ENCODE measurements around the gene RTP5.
"Not testable (repeated sequence)": the region's sequence is repeated elsewhere in the genome, so short reads cannot be mapped to it uniquely, and the experiment has no call there.

RTP5 gene

DNA sequence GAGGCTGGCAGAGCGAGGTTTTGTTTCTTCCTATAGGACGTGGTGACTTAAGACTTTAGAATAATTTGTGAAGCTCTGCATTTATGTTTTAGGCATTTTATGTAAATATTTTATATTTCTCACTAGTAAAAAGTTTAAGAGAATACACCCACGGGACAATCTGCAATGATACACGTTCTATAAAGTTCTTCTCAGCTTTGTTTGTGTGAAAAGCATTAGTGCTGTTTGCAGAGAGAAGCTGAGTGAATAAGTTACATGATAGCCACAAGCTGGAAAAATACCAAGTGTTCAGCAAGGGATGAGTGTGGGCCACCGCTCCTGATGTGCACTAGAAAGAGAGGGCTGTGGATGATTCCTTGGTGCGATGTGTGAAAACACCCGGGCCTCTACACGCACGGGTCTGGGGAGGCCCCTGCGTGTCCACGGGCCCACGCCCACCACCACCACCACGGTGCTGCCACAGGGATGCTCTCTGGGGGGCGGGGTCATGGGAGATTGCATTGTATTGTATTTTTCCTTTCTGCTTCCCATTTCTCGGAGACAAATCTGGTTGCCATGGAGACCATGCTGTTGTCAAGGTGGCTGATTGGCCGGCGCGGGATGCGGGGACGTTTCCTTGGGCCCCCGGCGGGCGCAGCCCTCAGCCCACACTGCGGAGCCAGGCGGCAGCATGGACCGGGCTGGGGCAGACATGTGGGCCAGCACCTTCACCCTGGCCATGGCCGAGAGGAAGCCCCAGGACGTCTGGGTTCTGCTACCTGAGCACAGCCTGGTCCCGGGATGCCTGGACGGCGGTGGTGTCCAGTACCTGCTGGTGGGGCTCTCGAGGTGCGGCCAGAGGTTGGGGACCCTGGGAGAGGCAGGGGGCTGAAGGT, at the start of gene RTP5:
Gene RTP5, plus strand, starts transcription at position 643 of the 875 bp plus-strand sequence. Its CDS starts 28 bp downstream, at position 671.
- peak in 24 of 56 donors; percentile 19 to 80 (median 47) for DNase-seq

DNA sequence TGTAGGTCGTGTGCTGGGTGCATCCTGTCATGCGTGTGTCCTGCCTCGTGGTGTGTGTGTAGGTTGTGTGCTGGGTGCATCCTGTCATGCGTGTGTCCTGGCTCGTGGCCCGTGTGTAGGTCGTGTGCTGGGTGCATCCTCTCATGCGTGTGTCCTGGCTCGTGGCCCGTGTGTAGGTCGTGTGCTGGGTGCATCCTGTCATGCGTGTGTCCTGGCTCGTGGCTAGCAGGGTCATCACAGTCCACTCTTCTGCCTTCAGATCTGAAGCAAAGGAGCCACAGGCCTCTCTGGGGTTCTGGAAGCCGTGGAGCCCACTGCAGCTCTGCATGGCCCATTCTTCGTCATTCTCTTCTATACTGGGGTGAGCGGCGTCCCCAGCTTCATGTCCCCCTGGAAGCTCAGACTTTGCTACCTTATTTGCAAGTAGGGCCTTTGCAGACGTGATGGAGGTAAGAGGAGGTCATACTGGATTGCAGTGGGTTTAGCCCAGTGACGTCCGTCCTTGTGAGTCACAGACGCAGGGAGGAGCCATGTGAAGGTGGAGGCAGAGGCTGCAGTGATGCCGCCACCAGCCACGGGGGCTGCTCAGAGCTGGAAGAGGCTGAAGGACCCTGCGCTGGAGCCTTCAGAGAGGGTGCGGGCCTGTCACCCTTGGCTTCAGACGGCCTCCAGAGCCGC, 49.4 kb upstream of the RTP5 start:
- DNase-seq: not testable (repeated sequence)

GRCh38 chr2:241820625-241821384, 48.7 kb upstream of the RTP5 start:
- DNase-seq: no peak

- no peak for DNase-seq
These were observed 47.9 kb upstream of the RTP5 start for GRCh38 chr2:241821460-241822263.

- no peak for DNase-seq
These were observed 47.3 kb upstream of the RTP5 start for GRCh38 chr2:241822264-241822623.

DNA sequence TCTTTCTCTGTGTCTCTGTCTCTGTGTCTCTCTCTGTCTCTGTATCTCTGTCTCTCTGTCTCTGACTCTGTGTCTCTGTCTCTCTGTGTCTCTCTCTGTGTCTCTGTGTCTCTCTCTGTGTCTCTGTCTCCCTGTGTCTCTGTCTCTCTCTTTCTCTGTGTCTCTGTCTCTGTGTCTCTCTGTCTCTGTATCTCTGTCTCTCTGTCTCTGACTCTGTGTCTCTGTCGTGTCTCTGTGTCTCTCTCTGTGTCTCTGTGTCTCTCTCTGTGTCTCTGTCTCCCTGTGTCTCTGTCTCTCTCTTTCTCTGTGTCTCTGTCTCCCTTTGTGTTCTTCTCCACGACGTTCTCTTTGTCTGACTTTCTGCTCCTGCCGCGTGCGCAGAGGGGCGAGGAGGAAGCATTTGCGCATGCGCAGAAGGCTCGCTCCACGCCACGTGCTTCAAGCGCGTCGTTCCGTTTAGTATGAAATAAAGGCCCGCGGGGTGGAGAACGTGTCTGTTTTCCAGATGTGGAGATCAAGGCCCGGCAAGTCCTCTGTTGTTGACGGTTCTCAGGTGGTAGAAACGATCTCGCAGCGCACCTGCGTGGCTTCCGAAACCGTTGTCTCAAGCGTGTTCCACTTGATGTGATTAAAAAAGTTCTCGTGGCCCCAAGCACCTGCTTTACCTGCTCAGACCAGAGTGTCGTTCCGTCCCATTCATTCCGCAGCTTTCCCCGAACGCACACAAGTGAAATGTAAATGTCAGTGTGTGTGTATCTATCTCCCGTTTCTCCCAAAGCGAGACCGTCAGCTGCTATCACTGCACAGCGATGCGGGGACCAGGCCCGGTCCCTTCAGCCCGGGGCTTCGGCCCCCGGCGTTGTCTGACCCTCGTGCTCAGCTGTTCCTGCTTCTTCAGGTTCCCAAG, 45.7 kb upstream of the RTP5 start:
- DNase-seq: not testable (repeated sequence)

GRCh38 chr2:241827394-241827793, 42.1 kb upstream of the RTP5 start:
- DNase-seq: no peak

- DNase-seq: no peak
These were observed 36.3 kb upstream of the RTP5 start for GRCh38 chr2:241833101-241833663.

- not testable (repeated sequence) for DNase-seq
These were observed 35.6 kb upstream of the RTP5 start for GRCh38 chr2:241833756-241834526.

DNA sequence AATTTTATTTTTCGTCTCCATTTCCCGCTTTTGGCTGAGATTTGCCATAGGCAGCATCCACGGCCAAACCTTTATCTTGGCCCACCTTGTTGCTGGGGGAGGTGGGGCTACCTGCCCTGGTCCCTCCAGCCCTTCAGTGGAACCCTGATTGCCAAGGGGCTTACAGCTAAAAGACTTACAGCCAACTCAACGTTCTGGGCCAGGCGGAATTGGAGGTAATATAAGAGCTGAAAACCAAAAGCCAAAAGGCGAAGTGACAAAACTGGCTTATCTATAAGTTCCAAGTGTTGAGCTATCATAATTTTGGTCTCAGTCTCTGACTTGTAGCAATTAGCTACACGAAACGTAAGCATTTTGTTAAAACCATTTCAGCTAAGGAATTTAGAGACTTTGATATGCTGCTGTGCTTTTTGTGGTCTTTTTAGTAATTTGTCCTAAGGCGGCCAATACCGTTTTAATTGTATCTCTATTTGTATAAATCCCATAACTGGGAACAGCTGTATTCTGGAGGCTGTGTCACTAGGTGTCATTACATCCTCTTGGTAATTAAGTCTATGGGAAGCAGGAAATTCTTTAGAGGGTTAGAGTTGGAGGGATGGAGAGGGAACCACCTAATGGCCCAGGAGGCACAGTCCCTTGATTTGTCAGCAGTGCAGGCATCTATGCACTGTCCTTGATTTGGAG, 34.9 kb upstream of the RTP5 start:
- no peak for DNase-seq

DNA sequence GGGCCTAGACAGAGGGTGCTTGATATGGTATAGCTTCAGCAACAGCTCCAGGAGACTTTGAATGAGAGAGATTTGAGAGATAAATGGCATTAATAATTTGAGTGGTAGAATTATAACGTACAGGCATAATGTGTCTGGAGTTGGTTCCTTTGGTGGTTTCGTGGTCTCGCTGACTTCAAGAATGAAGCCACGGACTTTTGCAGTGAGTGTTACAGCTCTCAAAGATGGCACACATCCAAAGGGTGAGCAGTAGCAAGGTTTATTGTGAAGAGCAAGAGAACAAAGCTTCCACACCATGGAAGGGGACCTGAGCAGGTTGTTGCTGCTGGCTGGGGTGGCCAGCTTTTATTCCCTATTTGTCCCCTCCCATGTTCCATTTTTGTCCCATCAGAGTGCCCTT, 33.9 kb upstream of the RTP5 start:
- DNase-seq: no peak

- no peak for DNase-seq
These were observed 33.2 kb upstream of the RTP5 start for GRCh38 chr2:241836292-241836691.

DNA sequence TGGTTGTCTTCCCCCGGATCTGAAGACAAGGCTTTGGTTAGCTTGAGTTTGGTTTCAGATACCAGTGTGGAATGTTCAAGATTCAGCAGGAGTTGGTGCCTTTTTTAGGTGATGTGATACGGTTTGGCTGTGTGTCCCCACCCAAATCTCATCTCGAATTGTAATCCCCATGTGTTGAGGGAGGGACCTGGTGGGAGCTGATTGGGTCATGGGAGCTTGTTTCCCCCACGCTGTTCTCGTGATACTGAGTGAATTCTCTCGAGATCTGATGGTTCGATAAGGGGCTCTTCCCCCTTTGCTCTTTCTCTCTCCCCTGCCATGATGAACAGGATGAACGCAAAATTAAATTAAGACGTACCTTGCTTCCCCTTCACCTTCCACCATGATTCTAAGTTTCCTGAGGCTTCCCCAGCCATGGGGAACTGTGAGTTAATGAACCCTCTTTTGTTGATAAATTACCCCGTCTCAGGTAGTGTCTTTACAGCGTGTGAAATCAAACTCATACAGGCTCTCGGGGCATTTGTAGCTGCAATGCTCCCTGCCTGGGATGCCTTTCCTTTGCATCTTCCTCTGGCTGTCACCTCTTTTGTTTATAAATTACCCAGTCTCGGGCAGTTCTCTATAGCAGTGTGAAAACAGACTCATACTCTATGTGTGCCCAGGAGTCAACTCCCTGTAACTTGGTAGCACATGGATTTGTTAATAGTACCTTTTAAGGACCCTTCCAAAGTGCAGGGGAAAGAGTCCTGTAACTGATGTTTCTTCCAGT, 32.1 kb upstream of the RTP5 start:
- DNase-seq: no peak

GRCh38 chr2:241841181-241842066, 28.1 kb upstream of the RTP5 start:
- no peak for DNase-seq

DNA sequence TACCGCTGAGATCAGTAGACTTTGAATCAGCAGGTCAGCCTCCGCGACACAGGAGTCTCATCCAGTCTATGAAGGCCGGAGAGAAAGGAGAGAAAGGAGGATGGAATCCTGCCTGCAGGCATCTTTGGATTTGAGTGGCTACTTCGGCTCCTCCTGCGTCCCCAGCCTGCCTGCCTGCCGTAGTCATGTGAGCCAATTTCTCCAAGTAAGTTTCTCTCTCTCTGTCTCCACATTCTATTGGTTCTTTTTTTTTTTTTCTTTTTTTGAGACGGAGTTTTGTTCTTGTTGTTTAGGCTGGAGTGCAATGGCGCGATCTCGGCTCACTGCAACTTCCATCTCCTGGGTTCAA, 27.5 kb upstream of the RTP5 start:
- no peak for DNase-seq

DNA sequence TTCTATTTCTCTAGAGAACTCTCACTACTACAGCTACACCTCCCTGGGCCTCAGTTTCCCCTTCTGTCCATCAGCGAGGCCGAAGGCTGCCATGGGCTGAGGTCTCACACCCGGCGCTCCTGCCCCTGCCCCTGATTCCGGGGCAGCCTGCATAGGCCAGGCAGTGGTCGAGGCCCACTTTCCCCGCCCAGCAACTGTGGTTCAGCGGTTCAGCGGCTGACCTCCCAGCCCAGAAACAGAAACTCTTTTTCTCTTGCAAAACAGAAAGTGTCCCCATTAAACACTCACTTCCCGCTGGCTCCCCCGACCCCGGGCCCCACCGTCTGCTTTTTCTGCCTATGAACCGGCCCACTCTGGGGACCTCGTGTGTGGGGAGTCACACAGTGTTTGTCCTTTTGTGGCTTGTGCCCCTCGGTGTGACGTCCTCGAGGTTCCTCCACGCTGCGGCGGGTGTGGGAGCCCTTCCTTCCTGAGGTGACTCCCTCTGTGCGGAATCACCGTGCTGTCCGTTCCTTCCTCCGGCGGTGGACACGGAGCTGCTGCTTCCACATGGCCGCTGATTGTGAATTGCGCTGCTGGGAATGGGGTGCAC, 26.8 kb upstream of the RTP5 start:
- DNase-seq: peak in 3 of 56 donors; percentile 12 to 47 (median 25)
